ENCODE measurements around the gene TECPR1. TPM values are rescaled to one million over a fixed set of nuclear protein-coding genes. Genes with fewer than 3 reads are reported as not detected.

The TECPR1 gene
- total and polyA plus RNA-seq, 2 of the 8 experiments (the other 6 are each of a cell fraction or from before 2014, with no cell fraction given) = 1.3 to 11.1 TPM

GRCh38 chr7:98283127-98283886, 31.3 kb upstream of the TECPR1 start:
- no peak overlapping the region for H4K8ac ChIP-seq (ENCODE audit: extremely low read depth, insufficient read depth, low read length)
- peaks cover 34 to 36% of the 10 kb centered on the region in 2 experiments for H4K20me1 ChIP-seq (replicated peaks in 1 of 2; ENCODE audit: control insufficient read depth in 1 of 2, insufficient read depth in 2 of 2, low read length in 2 of 2)
- H3K4me1 ChIP-seq (replicated peaks in 1 of 4; ENCODE audit: control insufficient read depth in 3 of 4, insufficient read depth in 4 of 4, low read length in 3 of 4) = peaks cover 7 to 26% (median 18%) of the 10 kb centered on the region in 4 experiments
- H2BK20ac ChIP-seq (ENCODE audit: low read length) = no peak overlapping the region
- H3K36me3 ChIP-seq (ENCODE audit: control insufficient read depth in 2 of 4, insufficient read depth in 4 of 4, low read length in 3 of 4) = no peaks in the 10 kb centered on the region; a peak in 1 of 8 replicates
- no peak overlapping the region for H2BK12ac ChIP-seq (ENCODE audit: low read depth, low read length)
- H3K56ac ChIP-seq (replicated peaks; ENCODE audit: insufficient read length, low read depth, low read length) = no peak overlapping the region
- no peaks in the 10 kb centered on the region for H3K9me3 ChIP-seq (ENCODE audit: insufficient read depth in 2 of 2, low read depth in 1 of 2, low read length in 1 of 2)
- no peak overlapping the region for H4K91ac ChIP-seq (replicated peaks; ENCODE audit: insufficient read length, low read length)
- H3K14ac ChIP-seq (ENCODE audit: insufficient read length) = no peak overlapping the region
- peaks cover 7 to 46% of the 10 kb centered on the region in 2 experiments for H3K79me2 ChIP-seq (ENCODE audit: control insufficient read depth in 1 of 2, insufficient read depth in 2 of 2, low read length in 2 of 2)
- no peak overlapping the region for H2BK5ac ChIP-seq (ENCODE audit: low read depth, low read length)
- no peak overlapping the region for H2BK15ac ChIP-seq (ENCODE audit: low read length)
- H3K4me2 ChIP-seq (ENCODE audit: insufficient read depth in 1 of 2, low read depth in 2 of 2, low read length in 2 of 2) = peak overlapping the region; percentile 41 to 85
- H2AK5ac ChIP-seq (ENCODE audit: low read depth, low read length) = no peak overlapping the region
- H3K23me2 ChIP-seq (ENCODE audit: low read depth, low read length) = peaks cover 5% of the 10 kb centered on the region; the same call in 1 of the 2 replicates
- WGBS, 2 experiments (ENCODE audit: extremely low coverage in 1 of 2, insufficient coverage in 1 of 2, insufficient read length in 1 of 2, insufficient replicate concordance in 2 of 2, low coverage in 1 of 2, low lambda C conversion rate in 2 of 2, missing lambda C conversion rate in 1 of 2) = 97% methylated on average over 14 of the region's 19 CpGs; no CpG with 5 or more reads in 1 of the 2 experiments
- POLR2A ChIA-PET (ENCODE audit: partially characterized antibody) = interaction anchor here (1.5 to 2.0 kb wide), 3 partner anchors 9 to 19 kb away, joined by 4 to 7 read pairs (median 5); no protein-coding TSS in a partner anchor
- DNase-seq (ENCODE audit: low read depth in 1 of 2, low spot score in 2 of 2) (no peak), FAIRE-seq (no peak)
- H3K27me3 ChIP-seq (replicated peaks in 1 of 4; ENCODE audit: control insufficient read depth in 3 of 4, extremely low read depth in 1 of 4, insufficient read depth in 3 of 4, low read length in 3 of 4) = no peaks in the 10 kb centered on the region
- CTCF ChIA-PET (ENCODE audit: partially characterized antibody) = interaction anchor here (0.6 to 2.8 kb wide), 3 partner anchors 10 to 117 kb away, joined by 3 to 14 read pairs (median 6); no protein-coding TSS in a partner anchor
- no peak overlapping the region for H3K27ac ChIP-seq (ENCODE audit: low read depth, low read length)
- H3K9ac ChIP-seq (replicated peaks in 1 of 4; ENCODE audit: extremely low read depth in 1 of 4, low read depth in 3 of 4, low read length in 3 of 4) = no peak overlapping the region
- no peak overlapping the region for H2AFZ ChIP-seq (ENCODE audit: low read length)
- H3K23ac ChIP-seq (ENCODE audit: insufficient read length) = no peak overlapping the region
- H3K18ac ChIP-seq (ENCODE audit: extremely low read depth, low read length) = no peak overlapping the region
- H3K79me1 ChIP-seq (ENCODE audit: low read depth, low read length) = peaks cover 11% of the 10 kb centered on the region
- H4K5ac ChIP-seq (ENCODE audit: insufficient read length, low read depth, low read length) = no peak overlapping the region
- no peak overlapping the region for H2BK120ac ChIP-seq (replicated peaks; ENCODE audit: low read depth, low read length)
- no peak overlapping the region for H3K4ac ChIP-seq (replicated peaks; ENCODE audit: insufficient read length, low read depth, low read length)
- peak overlapping the region in 3 of 4 experiments; percentile 50 to 89 (median 67); a peak in 3 of 8 replicates for H3K4me3 ChIP-seq (ENCODE audit: extremely low read depth in 1 of 4, insufficient read depth in 2 of 4, low read depth in 3 of 4, low read length in 4 of 4)
- no peak for TF ChIP-seq CBX8 (IDR thresholded peaks at IDR 0.05; ENCODE audit: borderline replicate concordance, low read depth, low read length)
- TF ChIP-seq SIN3A (conservative IDR thresholded peaks at IDR 0.05 in 1 of 2, IDR thresholded peaks at IDR 0.05 in 1 of 2; ENCODE audit: low read depth in 1 of 2, low read length in 2 of 2) = no peak
- no peak for TF ChIP-seq SUZ12 (IDR thresholded peaks at IDR 0.05; ENCODE audit: low read length)
- no peak for TF ChIP-seq BRCA1 (IDR thresholded peaks at IDR 0.05; ENCODE audit: low read depth, low read length)
- TF ChIP-seq NRF1 (IDR thresholded peaks at IDR 0.05; ENCODE audit: low read depth, low read length) = no peak
- no peak for TF ChIP-seq HDAC2 (IDR thresholded peaks at IDR 0.05; ENCODE audit: borderline replicate concordance in 1 of 2, low read depth in 2 of 2, low read length in 2 of 2)
- no peak for TF ChIP-seq GABPA (IDR thresholded peaks at IDR 0.05; ENCODE audit: borderline replicate concordance, insufficient read depth, low read length)
